ENCODE results near the gene CPE.

- no peak for TF ChIP-seq POLR2AphosphoS5 (IDR thresholded peaks at IDR 0.05)
- TF ChIP-seq POLR2A (IDR thresholded peaks at IDR 0.05), result no peak
- TF ChIP-seq, protein P1, sequence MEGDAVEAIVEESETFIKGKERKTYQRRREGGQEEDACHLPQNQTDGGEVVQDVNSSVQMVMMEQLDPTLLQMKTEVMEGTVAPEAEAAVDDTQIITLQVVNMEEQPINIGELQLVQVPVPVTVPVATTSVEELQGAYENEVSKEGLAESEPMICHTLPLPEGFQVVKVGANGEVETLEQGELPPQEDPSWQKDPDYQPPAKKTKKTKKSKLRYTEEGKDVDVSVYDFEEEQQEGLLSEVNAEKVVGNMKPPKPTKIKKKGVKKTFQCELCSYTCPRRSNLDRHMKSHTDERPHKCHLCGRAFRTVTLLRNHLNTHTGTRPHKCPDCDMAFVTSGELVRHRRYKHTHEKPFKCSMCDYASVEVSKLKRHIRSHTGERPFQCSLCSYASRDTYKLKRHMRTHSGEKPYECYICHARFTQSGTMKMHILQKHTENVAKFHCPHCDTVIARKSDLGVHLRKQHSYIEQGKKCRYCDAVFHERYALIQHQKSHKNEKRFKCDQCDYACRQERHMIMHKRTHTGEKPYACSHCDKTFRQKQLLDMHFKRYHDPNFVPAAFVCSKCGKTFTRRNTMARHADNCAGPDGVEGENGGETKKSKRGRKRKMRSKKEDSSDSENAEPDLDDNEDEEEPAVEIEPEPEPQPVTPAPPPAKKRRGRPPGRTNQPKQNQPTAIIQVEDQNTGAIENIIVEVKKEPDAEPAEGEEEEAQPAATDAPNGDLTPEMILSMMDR (IDR thresholded peaks at IDR 0.05), result peak in 3 of 4 experiments; percentile 39 to 64 (median 55)
Observed at GRCh38 chr4:165493359-165493758, 114.6 kb downstream of the CPE start.

Measured in prostate gland (tissue), 2 donors.